Hippocampal formation (tissue), 2 donors: ENCODE measurements around the gene RHBDD1.
A peak's percentile ranks its signal among the peaks of the same experiment; 100 is the strongest.

Experiments used
- DNase-seq, 2 donors: peaks; one replicate each; lab custom pipeline; 2025; lab: John Stamatoyannopoulos, UW

Gene RHBDD1

DNA sequence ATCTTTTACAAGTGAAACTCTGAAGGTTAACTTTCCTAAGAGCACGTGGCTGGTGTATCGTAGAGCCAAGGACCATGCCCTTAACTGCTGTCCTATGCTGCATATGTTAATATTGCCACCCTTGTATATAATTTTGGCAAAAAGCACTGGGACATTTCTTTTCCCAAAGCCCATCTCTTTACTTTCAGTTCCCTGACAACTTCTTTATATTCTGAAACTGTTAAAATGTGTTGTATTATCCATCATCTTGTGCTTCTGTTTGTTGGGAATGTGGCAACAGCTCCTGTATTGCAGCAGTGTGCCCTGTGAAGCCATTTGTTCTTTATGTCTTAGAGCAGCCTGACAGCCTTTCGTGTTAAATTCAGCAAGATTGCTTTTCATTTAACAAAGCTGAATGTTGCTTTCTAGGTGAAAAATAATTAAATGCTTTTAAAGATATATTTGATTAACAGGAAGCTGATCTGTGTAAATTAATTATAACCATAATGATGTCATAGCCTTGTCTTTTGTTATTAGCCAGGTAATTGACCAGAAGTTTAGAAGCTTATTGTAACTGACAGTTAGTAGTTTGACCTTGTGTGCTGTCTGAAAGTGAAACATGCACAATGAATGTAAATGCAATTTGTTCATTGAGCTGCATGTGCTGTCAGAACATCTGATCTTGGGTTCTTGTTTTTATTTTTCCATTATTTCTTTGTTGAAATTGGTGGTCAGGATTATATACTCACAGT, 9.7 kb downstream of the RHBDD1 start:
- no peak for DNase-seq

DNA sequence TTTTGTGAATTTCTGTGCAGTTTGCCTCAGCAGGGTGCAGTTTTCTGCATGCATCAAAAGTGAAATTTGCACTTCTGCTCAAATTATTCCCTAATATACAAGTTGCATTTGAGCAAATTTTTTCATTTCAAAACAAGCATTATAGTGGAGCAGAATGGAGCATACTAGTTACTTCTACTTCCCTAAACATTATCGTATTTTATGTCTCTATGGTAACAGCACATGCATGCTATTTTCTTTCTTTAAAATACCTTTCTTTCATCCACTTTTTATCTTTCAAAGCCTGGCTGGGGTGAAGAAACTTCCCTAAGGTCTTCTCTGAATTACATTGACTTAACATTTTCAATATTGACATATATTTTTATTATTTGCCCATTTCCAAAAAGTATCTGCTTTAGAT, 11.2 kb downstream of the RHBDD1 start:
- DNase-seq = no peak

DNA sequence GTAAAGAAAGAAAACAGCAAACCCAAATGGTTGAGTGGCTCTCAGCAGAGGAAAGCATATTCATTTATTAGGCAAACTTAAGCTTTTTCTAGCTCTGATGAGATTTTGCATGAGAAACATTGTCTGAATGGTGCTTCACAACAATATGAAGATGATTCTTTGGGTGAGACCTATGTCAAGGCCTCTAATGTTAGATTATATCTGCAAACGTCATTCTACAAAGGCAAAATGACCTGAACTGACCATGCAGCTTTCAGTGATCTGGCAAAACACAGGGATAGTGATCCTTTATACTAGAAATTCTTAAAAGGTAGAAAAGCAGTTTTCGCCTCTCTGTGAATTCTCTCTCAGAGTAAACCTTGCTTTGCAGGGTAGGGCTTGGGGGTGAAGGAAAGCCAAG, 11.7 kb downstream of the RHBDD1 start:
- no peak for DNase-seq

DNA sequence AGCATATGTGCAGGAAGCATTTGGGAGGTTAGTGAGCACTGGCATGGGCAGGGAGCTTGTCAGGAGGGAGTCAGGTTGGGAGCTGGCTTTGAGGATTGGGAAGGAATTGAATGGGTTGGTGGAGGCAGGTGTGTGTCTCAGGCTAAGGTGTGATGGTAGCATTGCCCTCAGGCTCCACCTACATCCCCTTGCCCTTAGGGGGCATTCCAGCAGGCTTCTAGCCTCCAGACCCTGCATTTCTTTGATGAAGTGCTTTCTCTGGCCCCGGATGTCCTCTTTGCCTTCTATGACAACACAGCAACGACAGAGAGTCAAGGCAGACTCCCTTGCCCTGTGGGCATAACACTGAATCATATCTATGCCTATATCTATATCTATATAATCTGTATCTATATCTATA, 13.5 kb downstream of the RHBDD1 start:
- DNase-seq = no peak

DNA sequence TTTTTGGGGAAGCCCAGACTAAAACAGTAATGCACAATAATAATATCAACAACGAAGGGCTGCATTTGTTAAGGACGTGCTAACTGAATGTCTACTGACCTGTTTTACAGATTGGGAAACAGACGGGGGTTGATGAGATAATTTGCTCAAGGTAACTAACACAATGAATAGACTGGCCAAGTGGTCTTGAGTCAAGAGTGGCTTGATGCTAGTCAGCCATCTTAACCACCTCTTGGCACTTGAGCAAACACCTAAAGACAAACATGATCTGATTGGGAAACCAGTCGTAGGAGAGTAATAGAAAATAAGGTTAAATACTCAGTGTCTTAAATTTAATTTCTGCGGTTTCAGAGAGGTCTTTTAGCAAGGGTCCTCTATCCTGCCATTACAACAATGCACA, 14.2 kb downstream of the RHBDD1 start:
- no peak for DNase-seq

DNA sequence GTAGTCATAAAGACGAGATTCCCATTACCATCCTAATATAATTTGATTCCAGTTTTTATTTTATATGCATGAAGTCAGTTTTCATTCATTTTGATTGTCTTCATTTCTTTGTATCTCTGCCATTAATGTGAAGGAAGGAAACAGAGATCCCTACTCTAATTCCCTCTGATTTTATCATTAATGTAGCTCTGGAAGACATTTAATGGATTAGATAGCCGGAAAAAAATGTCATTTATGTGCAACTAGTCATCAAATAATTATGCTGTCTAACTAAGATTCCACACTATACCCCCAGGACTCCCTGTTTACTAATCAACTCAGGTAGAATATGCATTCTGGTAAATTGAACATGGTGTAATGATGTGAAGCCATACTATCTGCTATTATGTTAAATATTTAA, 19.9 kb downstream of the RHBDD1 start:
- DNase-seq = no peak

DNA sequence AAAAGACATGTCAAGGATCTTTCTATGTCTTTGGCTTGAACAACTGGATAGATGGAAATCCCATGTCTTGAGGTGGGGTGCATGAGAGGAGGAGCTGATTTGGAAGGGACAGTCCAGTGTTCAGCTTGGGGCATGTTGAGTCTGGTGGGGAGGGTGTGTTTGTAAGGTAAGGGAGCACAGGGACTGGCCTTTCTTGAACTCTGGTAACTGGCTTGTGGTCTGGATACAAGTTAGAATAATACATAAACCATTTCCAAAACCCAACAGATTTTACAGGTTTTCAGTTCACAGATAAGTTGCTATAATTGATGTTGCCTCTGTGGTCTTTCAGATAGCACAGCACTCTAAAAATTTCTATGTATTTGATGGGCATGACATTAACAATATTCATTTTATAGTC, 24.2 kb downstream of the RHBDD1 start:
- DNase-seq = no peak

DNA sequence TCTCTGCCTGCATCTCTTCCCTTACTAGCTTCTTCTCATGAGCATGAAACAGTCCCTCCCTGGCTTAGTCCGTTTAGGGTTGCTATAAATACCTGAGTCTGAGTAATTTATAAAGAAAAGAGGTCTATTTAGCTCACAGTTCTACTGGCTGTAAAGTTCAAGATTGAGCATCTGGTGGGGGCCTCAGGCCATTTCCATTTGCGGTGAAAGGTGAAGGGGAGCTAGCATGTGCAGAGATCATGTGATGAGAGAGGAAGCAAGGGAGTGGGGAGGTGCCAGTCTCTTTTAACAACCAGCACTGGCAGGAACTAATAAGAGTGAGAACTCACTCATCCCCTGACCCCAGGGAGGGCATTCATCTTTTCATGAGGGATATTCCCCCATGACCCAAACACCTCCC, 26.8 kb downstream of the RHBDD1 start:
- DNase-seq = no peak

DNA sequence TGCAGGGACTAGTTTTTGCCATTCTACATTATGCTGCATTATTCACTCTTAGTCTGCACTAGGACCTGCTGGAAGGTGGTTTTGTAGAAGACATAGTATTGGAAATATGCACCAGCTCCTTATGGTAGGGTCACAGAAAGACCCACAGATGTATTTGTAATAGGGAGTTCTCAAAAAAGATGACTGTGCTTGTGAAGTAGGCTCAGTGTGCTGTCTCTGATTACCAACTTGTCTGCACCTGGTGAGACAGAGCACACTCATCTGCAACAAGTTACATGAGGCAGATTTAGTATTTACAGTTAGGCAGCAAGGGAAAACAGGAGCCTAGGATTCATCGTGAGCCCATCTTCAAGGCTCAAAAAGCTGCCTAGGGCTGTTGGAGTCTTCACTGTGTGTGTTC, 29.4 kb downstream of the RHBDD1 start:
- DNase-seq = no peak

DNA sequence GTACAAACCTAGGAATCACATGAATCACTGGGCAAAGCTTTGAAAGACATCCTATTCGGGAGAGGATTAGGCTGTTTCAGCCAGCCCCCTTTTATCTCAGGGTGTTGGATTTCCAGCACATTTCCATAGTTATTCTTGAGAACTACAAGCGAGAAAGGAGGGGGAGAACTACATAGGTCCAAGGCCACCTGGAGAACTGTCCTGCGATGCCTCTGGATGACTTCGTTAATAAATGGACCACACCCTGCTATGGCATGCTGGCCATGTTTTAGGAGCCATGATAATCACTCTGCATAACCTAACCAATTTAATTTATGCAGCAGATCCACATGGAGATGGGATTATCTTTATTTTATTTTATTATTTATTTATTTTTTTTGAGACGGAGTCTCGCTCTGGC, 29.9 kb downstream of the RHBDD1 start:
- no peak for DNase-seq

DNA sequence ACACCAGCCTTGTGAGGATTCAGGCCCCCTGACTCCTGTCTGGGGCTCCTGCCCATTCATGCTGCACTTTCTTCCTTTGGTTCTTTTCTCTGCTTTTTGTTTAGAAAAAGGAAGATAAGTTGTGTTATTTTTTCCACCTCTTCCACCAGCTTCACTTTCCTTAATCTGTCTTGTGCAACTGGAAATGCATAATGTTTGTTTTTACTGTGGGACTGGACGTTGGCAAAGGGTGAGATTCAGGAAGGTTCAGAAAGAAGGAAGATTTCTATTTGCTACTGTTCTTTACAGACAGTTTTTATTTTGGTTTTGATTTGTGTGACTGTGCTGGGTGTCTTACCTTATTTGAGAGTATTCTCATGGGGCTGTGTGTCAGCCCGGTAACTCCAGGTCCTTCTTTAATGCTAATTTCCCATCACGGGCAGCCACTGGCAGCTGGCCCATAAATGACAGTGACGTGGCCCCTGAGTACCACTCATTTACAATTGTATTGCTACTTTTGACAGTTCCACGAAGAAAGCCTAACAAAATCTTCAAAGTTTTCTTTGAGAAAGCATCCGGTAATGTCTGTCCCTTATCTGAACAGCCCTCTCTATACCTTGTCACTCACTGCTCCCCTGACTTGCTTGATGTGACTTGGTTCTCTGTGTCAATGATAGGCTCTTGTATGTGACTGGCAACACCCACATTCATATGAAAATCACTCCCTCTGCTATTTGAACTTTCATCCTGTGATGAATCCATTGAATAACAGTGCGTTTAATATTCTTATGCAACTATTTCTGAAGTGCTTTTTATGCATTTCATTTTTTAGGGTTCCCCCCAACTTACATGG, 32.7 kb downstream of the RHBDD1 start:
- DNase-seq = no peak

DNA sequence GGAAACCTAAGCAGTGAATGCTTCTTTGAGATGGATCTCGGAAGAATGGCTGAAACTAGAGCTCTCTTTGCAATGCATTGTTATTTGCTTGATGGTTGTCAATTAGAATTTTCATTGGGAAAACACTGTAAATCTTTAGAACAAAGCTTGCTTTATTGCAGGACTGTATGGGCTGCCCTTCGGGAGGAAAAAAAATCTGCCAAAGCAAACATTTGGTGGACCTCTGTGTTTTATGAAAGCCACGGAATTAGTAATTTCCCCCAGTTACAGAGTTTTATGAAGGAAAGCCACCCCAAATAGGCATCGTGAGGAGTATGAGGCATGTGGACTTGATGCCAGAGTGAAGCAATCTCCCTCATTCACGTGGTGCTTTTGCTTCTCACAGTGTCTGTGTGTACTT, 33.5 kb downstream of the RHBDD1 start:
- peak in 1 of 2 donors; percentile 16 for DNase-seq

DNA sequence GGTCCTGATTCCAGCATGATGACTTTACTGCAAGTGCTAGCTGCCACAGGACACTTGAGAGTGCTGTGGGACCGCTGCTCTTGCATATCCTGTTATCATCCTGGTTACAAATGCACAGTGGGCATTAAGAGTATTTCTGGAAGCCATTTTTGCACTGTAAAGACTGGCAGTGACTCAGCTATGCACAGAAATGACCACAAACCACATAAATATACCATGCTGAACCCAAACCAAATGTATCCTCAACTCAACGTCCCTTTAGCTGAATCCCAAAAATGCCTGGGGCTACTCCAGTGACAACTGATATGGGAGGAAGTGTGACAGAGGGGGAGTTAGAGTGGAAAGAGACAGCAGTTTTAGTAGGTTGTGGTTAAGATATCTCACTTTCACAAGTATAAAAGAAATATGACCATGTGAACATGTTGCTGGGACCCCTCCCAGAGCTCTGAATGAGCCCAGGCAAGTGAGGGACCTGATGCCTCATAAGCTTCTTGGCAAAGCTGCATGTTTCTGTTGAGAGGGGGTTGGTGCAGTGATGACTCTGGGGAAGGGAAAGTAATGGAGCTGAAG, 37.3 kb downstream of the RHBDD1 start:
- no peak for DNase-seq

DNA sequence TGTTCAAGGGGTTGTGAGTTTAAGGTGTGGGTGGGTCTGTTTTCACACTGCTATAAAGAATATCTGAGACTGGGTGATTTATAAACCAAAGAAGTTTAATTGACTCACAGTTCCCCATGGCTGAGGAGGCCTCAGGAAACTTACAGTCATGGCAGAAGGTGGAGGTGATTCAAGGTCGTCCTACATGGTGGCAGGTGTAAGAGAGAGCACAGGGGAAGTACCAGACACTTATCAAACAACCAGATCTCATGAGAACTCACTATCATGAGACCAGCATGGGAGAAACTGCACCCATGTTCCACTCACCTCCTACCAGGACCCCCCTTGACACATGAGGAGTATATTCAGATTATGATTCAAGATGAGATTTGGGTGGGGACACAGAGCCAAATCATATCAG, 38.0 kb downstream of the RHBDD1 start:
- DNase-seq = no peak

DNA sequence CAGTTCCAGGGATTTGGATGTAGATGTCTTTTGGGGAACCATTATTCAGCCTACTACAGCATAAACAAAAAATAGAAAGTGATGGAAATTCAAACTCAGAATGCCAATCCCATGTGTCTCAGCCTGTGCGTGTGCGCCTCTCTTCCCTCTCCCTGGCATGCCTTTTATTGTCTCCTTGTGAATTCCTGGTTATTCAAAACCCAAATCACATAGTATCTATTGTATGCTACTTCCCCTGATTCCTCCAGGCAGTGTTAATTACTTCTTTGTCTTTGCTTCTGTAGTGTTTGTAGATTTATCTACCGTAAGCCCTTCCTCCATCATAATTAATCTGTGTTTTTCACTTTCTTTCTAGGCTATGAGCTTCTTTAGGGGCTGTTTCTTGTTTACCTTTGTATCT, 38.9 kb downstream of the RHBDD1 start:
- DNase-seq = no peak

DNA sequence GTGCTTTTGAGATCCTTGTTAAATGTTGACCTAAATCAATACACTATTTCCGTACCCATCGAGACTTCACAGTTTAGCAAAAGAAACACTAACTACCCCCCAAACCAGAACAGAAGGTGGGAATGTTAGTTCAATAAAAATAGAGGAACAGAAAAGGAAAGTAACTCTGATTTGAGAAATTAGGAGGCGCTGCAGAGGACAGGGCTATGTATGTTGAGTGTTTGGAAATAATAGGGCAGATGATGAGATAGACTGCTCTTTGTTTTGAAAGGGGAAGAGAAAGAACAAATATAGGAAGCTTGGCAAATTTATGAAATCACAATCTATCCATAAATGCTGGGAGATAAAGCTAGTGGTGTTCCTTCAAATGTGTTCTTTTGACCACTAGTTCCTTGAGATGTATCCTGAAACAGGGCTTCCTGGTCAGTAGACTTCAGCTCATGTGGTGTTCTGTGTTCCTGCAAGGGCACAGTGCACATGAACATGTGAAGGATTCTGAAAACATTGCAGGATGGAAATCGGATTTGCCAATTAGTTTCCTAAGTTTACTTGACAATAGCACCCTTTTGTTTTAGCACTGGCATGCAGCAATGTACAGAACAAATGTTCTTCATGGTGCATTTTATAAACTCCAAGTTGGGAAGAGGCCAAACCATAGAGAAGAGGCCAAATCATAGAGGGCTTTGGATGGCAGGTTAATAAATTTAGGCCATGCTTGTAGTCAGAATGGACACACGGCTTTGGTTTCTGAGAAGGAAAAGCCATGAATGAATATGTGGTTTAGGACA, 39.8 kb downstream of the RHBDD1 start:
- no peak for DNase-seq

DNA sequence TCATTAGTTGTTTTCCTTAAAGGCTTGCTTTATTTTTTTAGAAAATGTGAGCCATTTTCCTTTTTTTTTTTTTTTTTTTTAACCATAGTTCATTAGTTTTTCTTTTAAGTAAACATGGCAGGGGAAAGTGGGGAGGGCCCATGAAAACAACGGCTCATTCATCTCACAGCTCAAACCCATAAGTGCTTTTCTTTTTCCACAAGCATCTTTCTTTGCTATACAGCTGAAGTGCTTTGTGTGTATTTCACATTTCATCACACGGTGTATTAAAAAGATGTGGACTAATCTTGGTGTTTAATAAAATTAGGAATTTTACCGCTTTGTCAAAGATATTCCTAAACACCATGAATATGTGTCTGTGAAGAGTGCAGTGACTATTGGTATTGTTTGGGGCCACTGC, 41.6 kb downstream of the RHBDD1 start:
- no peak for DNase-seq

DNA sequence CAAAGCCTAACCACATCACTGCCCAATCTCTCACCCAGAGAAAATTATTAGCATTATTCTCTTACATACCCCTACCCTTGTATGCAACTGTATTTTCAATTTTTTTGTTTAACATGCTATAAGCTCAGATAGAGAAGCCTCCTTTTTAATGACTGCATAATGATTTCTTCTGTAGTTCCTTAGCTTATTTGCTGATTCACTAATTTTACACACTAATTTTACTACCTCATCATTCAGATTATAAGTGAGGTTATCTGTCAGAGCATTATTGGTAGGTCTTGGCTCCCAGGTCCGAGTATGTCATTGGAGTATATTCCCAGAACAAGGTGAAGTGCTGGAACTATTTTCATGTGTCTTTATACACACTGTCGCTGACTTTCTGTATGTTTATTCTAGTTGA, 45.4 kb downstream of the RHBDD1 start:
- no peak for DNase-seq

DNA sequence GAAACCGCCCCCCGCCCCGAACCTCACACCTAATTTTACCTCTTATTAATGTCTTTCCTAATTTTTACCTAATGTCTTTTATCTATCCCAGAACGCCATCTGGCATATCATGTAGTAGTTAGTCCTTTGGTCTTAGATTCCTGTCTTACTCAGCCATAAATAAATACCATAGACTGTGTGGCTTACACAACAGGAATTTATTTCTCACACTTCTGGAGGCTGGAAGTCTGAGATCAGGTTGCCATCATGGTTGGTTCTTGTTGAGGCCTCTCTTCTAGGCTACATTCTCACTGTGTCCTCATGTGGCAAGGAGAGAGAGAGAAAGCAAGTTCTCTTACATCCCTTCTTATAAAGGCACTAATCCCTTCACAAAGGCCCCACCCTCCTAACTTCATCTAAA, 46.8 kb downstream of the RHBDD1 start:
- no peak for DNase-seq

DNA sequence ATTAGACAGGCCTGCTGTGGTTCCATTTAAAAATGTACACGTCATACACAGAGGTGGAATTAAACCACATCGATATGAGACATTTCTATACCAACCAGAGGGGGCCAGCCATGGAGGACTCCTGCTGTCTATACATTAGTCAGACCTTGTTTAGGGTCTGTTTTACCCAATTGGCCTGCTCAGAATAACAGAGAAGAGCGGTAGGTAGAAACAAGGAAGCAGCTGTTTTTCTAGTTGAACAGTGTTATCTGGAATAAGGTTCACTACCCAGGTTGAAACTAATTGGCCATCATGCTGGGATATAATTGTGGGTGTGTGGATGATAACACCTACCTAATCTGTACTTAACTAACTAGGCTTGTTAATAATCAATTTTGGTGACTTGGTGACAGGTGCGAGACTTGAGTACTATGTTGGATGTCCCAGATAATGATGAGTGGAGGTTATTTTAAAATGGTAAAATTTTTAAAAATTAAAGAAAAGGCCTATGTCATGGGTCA, 47.5 kb downstream of the RHBDD1 start:
- DNase-seq = no peak

DNA sequence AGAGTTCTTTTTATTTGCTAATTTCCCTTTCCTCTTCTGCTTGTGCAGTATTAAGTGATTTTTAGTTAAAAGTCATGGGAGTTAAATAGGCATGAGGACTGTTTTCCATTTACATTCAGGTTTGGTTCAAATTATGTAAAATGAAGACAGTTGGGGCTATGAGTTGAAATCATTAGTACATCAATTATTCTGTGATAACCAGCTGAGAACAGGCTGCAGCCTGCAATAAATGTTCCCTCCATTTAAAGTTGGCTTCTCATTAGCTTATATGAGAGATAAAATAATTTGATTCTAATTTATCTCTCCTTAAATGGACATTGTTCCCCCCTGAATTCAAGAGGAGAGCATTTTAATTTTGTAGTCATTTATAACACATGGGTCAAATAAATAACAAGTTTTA, 48.3 kb downstream of the RHBDD1 start:
- no peak for DNase-seq

DNA sequence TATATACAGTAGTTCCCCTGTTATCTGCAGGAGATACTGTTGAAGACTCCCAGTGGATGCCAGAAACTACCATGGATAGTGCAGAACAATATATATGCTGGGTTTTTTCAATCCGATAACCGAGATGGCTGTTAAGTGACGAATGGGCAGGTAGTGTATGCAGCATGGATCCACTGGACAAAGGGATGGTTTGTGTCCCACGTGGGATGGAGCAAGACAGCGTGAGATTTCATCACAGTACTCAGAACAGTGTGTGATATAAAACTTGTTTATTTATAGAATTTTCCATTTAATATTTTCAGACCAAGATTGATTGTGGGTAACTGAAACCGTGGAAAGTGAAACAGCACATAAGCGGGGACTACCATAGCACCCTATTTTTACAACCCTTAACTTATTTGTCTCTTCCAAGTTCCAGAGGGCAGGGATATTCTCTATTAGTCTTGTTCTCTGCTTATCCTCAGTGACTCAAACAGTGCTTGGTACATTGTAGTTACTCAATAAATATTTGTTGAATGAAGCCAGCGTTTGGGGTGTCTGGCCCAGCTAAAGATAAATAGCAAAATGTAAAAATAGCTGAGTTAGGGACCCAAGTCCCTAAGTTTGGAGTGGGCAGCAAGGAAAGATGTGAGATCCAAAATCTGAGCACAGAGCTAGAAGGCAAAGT, 50.0 kb downstream of the RHBDD1 start:
- DNase-seq = no peak
